ENCODE data around the gene GINS3. TPM values are rescaled to one million over a fixed set of nuclear protein-coding genes. Genes with fewer than 3 reads are reported as not detected.

GINS3 gene
- total RNA-seq, 4 donors from 2014 or later, result 0.77 to 5.9 (median 5.0) TPM

DNA sequence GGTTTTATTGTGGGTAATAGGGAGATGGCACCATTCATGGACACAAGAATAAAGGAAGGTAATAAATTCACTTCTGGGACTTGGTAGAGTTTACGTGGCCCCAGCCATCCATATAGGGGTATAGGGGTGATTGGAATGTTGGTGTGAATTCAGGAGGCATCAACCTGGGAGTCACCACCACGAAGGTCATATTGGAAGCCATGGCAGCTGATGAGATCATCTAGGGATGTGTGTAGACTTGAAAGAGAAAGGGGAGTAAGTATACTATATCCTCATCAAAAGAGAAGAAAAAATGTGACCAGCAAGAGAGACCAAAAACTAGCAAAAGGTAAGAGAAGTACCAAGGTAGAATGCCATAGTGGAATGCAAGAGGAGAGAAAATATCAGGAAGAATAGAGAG, 26.6 kb upstream of the GINS3 start:
- Histone ChIP-seq H3K9me3 (no peaks in the 10 kb centered on the region), H3K36me3 (no peaks in the 10 kb centered on the region), H3K4me3 (no peak overlapping the region), H3K4me1 (no peaks in the 10 kb centered on the region), H3K27ac (no peak overlapping the region), H3K27me3 (no peaks in the 10 kb centered on the region)
- intact Hi-C loops (cut with DNase I; ENCODE audit: low total_unique reads), result no loop called here
- no peak for DNase-seq
- TF ChIP-seq POLR2A (IDR thresholded peaks at IDR 0.05), result no peak

DNA sequence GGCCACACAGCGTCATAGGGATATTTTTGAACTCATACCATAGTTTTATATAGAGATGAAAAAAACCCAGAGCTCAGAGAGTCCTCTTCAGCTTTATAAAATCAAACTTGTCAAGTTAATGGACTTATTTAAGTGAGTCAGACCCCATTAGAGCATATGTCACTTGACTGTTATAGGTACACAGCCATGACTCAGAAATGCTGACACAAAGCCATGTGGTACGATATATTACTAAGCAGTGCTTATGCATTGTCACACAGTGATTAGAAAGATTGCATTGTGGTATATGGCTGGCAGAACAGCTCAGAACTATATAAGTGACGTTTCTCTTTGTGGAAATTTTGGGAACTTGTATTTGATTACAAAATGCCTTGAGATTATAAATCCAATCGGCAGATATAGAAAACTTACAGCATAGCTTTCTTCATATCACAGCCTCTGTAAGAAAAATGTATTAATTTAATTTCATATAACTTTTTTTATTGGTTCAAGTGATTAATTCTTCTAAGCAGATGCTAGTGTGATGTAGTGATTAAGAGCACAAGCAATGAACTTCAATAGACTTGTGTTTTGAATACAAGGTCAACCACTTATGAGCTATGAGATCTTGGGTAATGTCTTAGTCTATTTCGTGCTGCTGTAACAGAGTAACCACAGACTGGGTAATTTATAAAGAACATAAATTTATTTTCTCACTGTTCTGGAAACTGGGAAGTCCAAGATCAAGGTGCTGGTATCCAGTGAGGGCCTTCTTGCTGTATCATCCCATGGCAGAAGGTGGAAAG, 25.8 kb upstream of the GINS3 start:
- DNase-seq, result no peak
- intact Hi-C loops (cut with DNase I; ENCODE audit: low total_unique reads), result no loop called here
- Histone ChIP-seq H3K27ac (no peak overlapping the region), H3K27me3 (no peaks in the 10 kb centered on the region), H3K9me3 (no peaks in the 10 kb centered on the region), H3K4me3 (no peak overlapping the region), H3K36me3 (no peaks in the 10 kb centered on the region), H3K4me1 (no peaks in the 10 kb centered on the region)
- TF ChIP-seq, protein P1, sequence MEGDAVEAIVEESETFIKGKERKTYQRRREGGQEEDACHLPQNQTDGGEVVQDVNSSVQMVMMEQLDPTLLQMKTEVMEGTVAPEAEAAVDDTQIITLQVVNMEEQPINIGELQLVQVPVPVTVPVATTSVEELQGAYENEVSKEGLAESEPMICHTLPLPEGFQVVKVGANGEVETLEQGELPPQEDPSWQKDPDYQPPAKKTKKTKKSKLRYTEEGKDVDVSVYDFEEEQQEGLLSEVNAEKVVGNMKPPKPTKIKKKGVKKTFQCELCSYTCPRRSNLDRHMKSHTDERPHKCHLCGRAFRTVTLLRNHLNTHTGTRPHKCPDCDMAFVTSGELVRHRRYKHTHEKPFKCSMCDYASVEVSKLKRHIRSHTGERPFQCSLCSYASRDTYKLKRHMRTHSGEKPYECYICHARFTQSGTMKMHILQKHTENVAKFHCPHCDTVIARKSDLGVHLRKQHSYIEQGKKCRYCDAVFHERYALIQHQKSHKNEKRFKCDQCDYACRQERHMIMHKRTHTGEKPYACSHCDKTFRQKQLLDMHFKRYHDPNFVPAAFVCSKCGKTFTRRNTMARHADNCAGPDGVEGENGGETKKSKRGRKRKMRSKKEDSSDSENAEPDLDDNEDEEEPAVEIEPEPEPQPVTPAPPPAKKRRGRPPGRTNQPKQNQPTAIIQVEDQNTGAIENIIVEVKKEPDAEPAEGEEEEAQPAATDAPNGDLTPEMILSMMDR (IDR thresholded peaks at IDR 0.05), result no peak
- no peak for TF ChIP-seq POLR2A (IDR thresholded peaks at IDR 0.05)

DNA sequence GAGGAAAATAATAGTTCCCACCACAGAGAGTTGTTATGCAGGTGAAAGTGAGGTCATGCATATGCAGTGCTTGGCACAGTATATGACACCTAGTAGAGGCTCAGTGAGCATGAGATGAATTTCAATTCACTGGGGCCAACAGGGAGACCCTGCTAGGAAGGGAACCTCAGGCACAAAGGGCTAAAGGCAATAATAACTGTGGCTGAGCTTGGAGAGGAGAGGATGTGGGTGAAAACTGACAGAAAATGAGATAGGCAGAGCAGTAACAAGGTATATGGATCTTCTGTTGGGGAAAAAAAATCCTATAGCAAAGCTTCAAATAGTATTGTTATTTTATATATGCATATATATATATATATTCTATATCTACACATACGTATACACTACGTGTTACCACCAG, 25.0 kb upstream of the GINS3 start:
- intact Hi-C loops (cut with DNase I; ENCODE audit: low total_unique reads), result no loop called here
- no peak overlapping the region for H3K4me3 ChIP-seq
- H3K9me3 ChIP-seq, result no peaks in the 10 kb centered on the region
- no peak overlapping the region for H3K27ac ChIP-seq
- DNase-seq, result no peak
- H3K27me3 ChIP-seq, result no peaks in the 10 kb centered on the region
- TF ChIP-seq, protein P1 (IDR thresholded peaks at IDR 0.05), result no peak
- no peaks in the 10 kb centered on the region for H3K4me1 ChIP-seq
- H3K36me3 ChIP-seq, result no peaks in the 10 kb centered on the region

DNA sequence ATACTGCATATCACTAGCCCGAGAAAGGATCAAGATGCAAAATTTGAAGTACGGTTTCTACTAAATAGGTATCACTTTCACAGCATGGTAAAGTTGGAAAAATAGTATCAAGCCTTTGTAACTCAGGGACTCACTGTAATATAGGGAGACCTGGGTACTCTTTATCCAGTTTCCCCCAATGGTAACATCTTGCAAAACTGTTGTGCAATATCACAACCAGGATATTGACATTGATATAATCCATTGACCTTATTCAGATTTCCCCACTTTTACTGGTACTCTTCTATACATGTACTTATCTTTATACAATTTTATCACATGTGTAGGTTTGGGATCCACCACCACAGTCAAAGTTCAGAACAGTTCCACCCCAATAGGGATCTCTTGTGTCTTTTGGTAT, 20.4 kb upstream of the GINS3 start:
- TF ChIP-seq POLR2A (IDR thresholded peaks at IDR 0.05), result no peak
- TF ChIP-seq, protein P1 (IDR thresholded peaks at IDR 0.05), result no peak
- Histone ChIP-seq H3K4me1 (no peaks in the 10 kb centered on the region), H3K9me3 (no peaks in the 10 kb centered on the region), H3K36me3 (no peaks in the 10 kb centered on the region), H3K27me3 (no peaks in the 10 kb centered on the region), H3K4me3 (no peak overlapping the region), H3K27ac (no peak overlapping the region)
- DNase-seq, result no peak
- intact Hi-C loops (cut with DNase I; ENCODE audit: low total_unique reads), result no loop called here

DNA sequence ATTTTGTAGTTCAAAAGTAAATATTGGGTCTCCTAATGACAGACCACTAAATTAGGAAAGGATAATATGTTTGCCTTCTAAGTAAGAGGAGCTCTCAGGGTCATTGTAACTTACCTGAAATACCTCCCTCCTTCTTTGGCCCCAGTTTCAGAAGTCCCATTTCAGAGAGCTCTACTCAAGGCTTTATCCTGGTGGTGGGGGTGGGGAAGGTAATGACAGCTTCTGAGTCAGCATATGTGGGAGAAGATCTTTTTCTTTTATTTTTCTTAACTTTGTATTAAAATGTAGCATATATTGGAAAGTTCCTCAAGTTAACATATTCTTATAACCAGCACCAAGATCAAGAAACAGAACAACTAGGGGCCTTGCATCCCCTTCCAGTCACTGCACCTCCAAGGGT, 16.9 kb upstream of the GINS3 start:
- Histone ChIP-seq H3K4me1 (no peaks in the 10 kb centered on the region), H3K36me3 (no peaks in the 10 kb centered on the region), H3K27ac (no peak overlapping the region), H3K27me3 (no peaks in the 10 kb centered on the region), H3K4me3 (no peak overlapping the region), H3K9me3 (no peaks in the 10 kb centered on the region)
- intact Hi-C loops (cut with DNase I; ENCODE audit: low total_unique reads), result no loop called here
- TF ChIP-seq, protein P1 (IDR thresholded peaks at IDR 0.05), result no peak
- TF ChIP-seq POLR2A (IDR thresholded peaks at IDR 0.05), result no peak
- no peak for DNase-seq

Data from uterus (tissue), 4 donors.